Liver (tissue), 9 donors: ENCODE data around the gene NAPB. TPM values are rescaled to one million over a fixed set of nuclear protein-coding genes. Genes with fewer than 3 reads are reported as not detected.
A peak's percentile ranks its signal among the peaks of the same experiment; 100 is the strongest.

Experiments
- DNase-seq: peaks from one replicate; pipeline ENCODE4 v3.0.0-alpha.2; 2017; ENCODE audit warnings: low spot score
- H3K27ac ChIP-seq, 2 donors: one replicate each; pipeline ENCODE4 v1.7.0; 2013; ENCODE audit warnings: inconsistent platforms in 2 of 2, low read length in 2 of 2, control low read depth in 1 of 2, low read depth in 1 of 2, mild to moderate bottlenecking in 1 of 2
- H3K27me3 ChIP-seq, 4 donors: one replicate each; pipeline versions ENCODE4 v1.6.1 to v1.7.0; 2013; ENCODE audit warnings: low read length in 3 of 4, inconsistent platforms in 1 of 4, mild to moderate bottlenecking in 1 of 4, moderate library complexity in 1 of 4; ENCODE audit not compliant: control insufficient read depth in 4 of 4, insufficient read depth in 4 of 4
- H3K36me3 ChIP-seq, 4 donors: one replicate each; pipeline versions ENCODE4 v1.6.1 to v1.7.0; 2013; ENCODE audit warnings: low read length in 3 of 4, mild to moderate bottlenecking in 3 of 4, low read depth in 1 of 4, moderate library complexity in 1 of 4; ENCODE audit not compliant: control insufficient read depth in 4 of 4, insufficient read depth in 3 of 4
- H3K4me1 ChIP-seq, 4 donors: one replicate each; pipeline versions ENCODE4 v1.6.1 to v1.7.0; 2013; ENCODE audit warnings: low read length in 3 of 4, mild to moderate bottlenecking in 3 of 4, moderate library complexity in 1 of 4; ENCODE audit not compliant: control insufficient read depth in 4 of 4, insufficient read depth in 4 of 4
- H3K4me3 ChIP-seq, 3 donors: one replicate each; pipeline versions ENCODE4 v1.6.1 to v1.7.0; 2013; ENCODE audit warnings: low read length in 3 of 3, control low read depth in 1 of 3, low read depth in 1 of 3, mild to moderate bottlenecking in 1 of 3
- H3K9ac ChIP-seq, 2 donors: one replicate each; pipeline ENCODE4 v1.7.0; 2013; ENCODE audit warnings: low read length in 2 of 2, mild to moderate bottlenecking in 2 of 2, moderate library complexity in 2 of 2, control low read depth in 1 of 2, low read depth in 1 of 2
- H3K9me3 ChIP-seq, 4 donors: one replicate each; pipeline versions ENCODE4 v1.6.1 to v1.7.0; 2013; ENCODE audit warnings: low read length in 3 of 4; ENCODE audit not compliant: control insufficient read depth in 4 of 4
- EGR1 ChIP-seq, 2 donors: IDR thresholded peaks; 2 replicates each; pipeline ENCODE4 v1.6.1; 2016 to 2018; ENCODE audit warnings: antibody characterized with exemption in 2 of 2, low read depth in 2 of 2
- FOXA1 ChIP-seq: IDR thresholded peaks from 2 replicates; pipeline ENCODE4 v1.6.1; 2016; ENCODE audit warnings: antibody characterized with exemption
- FOXA2 ChIP-seq: IDR thresholded peaks from 2 replicates; pipeline ENCODE4 v1.6.1; 2016; ENCODE audit warnings: antibody characterized with exemption
- GABPA ChIP-seq, 2 donors: IDR thresholded peaks in 1 of 2; conservative IDR thresholded peaks in 1 of 2; 2 replicates each; pipeline ENCODE4 v1.6.1; 2016; ENCODE audit warnings: antibody characterized with exemption in 2 of 2, mild to moderate bottlenecking in 1 of 2, moderate library complexity in 1 of 2
- HNF4A ChIP-seq, 2 donors: conservative IDR thresholded peaks; 2 replicates each; pipeline ENCODE4 v1.6.1; 2016; ENCODE audit warnings: antibody characterized with exemption in 2 of 2, mild to moderate bottlenecking in 2 of 2
- HNF4G ChIP-seq: IDR thresholded peaks from 2 replicates; pipeline ENCODE4 v1.6.1; 2016; ENCODE audit warnings: antibody characterized with exemption
- JUND ChIP-seq, 2 donors: IDR thresholded peaks; 2 replicates each; pipeline ENCODE4 v1.6.1; 2016; ENCODE audit warnings: antibody characterized with exemption in 2 of 2
- NR2F2 ChIP-seq: IDR thresholded peaks from 2 replicates; pipeline ENCODE4 v1.6.1; 2016; ENCODE audit warnings: antibody characterized with exemption
- RAD21 ChIP-seq, 2 donors: IDR thresholded peaks; 2 replicates each; pipeline ENCODE4 v1.6.1; 2016; ENCODE audit warnings: antibody characterized with exemption in 2 of 2, mild to moderate bottlenecking in 2 of 2
- RXRA ChIP-seq, 2 donors: IDR thresholded peaks; 2 replicates each; pipeline ENCODE4 v1.6.1; 2017 to 2018; ENCODE audit warnings: antibody characterized with exemption in 2 of 2, mild to moderate bottlenecking in 1 of 2
- SP1 ChIP-seq: IDR thresholded peaks from 2 replicates; pipeline ENCODE4 v1.6.1; 2018; ENCODE audit warnings: antibody characterized with exemption, mild to moderate bottlenecking
- TAF1 ChIP-seq: conservative IDR thresholded peaks from 2 replicates; pipeline ENCODE4 v1.6.1; 2016; ENCODE audit warnings: antibody characterized with exemption, mild to moderate bottlenecking
- YY1 ChIP-seq: IDR thresholded peaks from 2 replicates; pipeline ENCODE4 v1.6.1; 2016; ENCODE audit warnings: antibody characterized with exemption, mild to moderate bottlenecking
- WGBS: extraction: QIAGEN DNeasy Blood & Tissue Kit; methylation state at CpG from one replicate; pipeline ENCODE4 v1.1.7; 2013; 5-methylcytosine and 5-hydroxymethylcytosine counted together
- polyA plus RNA-seq, 2 donors: library from polyadenylated mRNA; stranded (reverse) in 1 of 2; unstranded in 1 of 2; fragments of 200-250 nt in 1 of 2; fragments of >200 nt in 1 of 2; fragmentation: Nextera tagmentation in 1 of 2; extraction: Ambion mirVana in 1 of 2; gene quantifications; one replicate each; pipeline versions ENCODE4 v1.2.1 to v1.2.3, GENCODE V29; 2013 to 2015
- total RNA-seq, 2 donors: library from RNA; depleted of rRNA; stranded (reverse); fragments of >200 nt; gene quantifications; one replicate each; pipeline ENCODE4 v1.2.3, GENCODE V29; 2014
- TF ChIP-seq, protein P1 (sequence below): IDR thresholded peaks from 2 replicates; pipeline ENCODE4 v1.6.1; 2016; ENCODE audit warnings: antibody characterized with exemption
- TF ChIP-seq, protein P2 (sequence below): fragments of 150-350 bp; IDR thresholded peaks from 2 replicates; pipeline ENCODE4 v1.5.1; 2017; ENCODE audit warnings: improper control_type of control experiment, low read depth, low read length; ENCODE audit not compliant: missing input control
- TF ChIP-seq, protein P3 (sequence below): IDR thresholded peaks from 2 replicates; pipeline ENCODE4 v1.6.1; 2016; ENCODE audit warnings: antibody characterized with exemption
- TF ChIP-seq, protein P4 (sequence below): IDR thresholded peaks from 2 replicates; pipeline ENCODE4 v1.6.1; 2016; ENCODE audit warnings: antibody characterized with exemption, mild to moderate bottlenecking
- TF ChIP-seq, protein P5 (sequence below): IDR thresholded peaks from 2 replicates; pipeline ENCODE4 v1.6.1; 2016; ENCODE audit warnings: antibody characterized with exemption
- donor health status: healthy.
- donor health status: healthy.
- donor health status: healthy.
- donor health status: healthy.
- donor health status: healthy.

Gene NAPB
- total and polyA plus RNA-seq, 4 donors = 2.4 to 10.6 (median 4.5) TPM

DNA sequence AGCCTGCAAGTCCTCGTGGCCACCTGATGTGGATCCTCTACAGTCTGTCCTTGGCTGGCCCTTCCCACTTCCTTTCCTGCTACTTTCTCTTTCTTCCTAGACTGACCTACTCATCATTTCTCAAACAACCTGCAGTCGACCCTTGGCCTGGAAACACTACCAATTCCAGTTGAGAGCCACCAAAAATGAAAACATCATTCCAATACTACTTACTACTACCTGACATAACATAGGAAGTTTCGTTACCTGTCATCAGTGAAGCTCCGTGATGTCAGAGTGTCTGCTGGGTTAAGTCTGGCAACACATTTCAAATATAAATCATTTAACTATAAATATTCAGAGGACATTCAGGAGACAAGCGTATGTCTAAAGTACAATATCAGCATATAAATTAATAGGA, 45.5 kb downstream of the NAPB start:
- no peak for TF ChIP-seq NR2F2
- TF ChIP-seq, protein P1, sequence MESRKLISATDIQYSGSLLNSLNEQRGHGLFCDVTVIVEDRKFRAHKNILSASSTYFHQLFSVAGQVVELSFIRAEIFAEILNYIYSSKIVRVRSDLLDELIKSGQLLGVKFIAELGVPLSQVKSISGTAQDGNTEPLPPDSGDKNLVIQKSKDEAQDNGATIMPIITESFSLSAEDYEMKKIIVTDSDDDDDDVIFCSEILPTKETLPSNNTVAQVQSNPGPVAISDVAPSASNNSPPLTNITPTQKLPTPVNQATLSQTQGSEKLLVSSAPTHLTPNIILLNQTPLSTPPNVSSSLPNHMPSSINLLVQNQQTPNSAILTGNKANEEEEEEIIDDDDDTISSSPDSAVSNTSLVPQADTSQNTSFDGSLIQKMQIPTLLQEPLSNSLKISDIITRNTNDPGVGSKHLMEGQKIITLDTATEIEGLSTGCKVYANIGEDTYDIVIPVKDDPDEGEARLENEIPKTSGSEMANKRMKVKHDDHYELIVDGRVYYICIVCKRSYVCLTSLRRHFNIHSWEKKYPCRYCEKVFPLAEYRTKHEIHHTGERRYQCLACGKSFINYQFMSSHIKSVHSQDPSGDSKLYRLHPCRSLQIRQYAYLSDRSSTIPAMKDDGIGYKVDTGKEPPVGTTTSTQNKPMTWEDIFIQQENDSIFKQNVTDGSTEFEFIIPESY = no peak
- TF ChIP-seq YY1 = no peak
- no peak for TF ChIP-seq RXRA (IDR thresholded peaks at IDR 0.05)
- TF ChIP-seq GABPA (IDR thresholded peaks at IDR 0.05 in 1 of 2, conservative IDR thresholded peaks at IDR 0.05 in 1 of 2) = no peak
- H3K27ac ChIP-seq = no peak overlapping the region
- H3K9me3 ChIP-seq = peaks cover 0 to 2% (median 0%) of the 10 kb centered on the region in 4 donors
- no peak overlapping the region for H3K9ac ChIP-seq
- WGBS = 92% methylated on average over 5 of the region's 5 CpGs
- no peak overlapping the region for H3K4me3 ChIP-seq
- no peak for DNase-seq
- peaks cover 6 to 53% (median 42%) of the 10 kb centered on the region in 4 donors for H3K36me3 ChIP-seq
- no peaks in the 10 kb centered on the region for H3K27me3 ChIP-seq
- H3K4me1 ChIP-seq = peaks cover 0 to 1% (median 0%) of the 10 kb centered on the region in 4 donors

DNA sequence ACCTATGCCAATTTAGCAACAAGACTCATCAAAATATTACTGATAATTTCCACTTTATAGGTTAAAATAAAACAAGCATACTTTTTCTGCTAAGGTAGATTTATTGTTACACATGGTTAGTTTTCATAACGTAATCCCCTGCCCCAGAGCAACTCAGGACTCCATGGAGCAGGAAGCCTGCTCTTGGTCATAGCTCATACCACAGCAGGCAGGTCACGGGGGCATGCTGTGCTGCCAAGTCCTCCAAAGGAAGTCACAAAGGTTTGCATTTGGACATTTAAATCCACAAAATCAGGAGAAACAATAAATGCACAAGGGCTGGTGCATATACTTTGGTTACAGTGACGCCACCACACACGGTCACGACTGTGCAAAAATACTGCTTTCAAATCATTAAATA, 46.8 kb downstream of the NAPB start:
- Histone ChIP-seq H3K27ac (no peak overlapping the region), H3K4me1 (no peaks in the 10 kb centered on the region), H3K36me3 (peaks cover 6 to 64% (median 48%) of the 10 kb centered on the region in 4 donors), H3K4me3 (no peak overlapping the region), H3K9ac (no peak overlapping the region), H3K27me3 (no peaks in the 10 kb centered on the region), H3K9me3 (peaks cover 0 to 2% (median 0%) of the 10 kb centered on the region in 4 donors)
- TF ChIP-seq GABPA (IDR thresholded peaks at IDR 0.05 in 1 of 2, conservative IDR thresholded peaks at IDR 0.05 in 1 of 2) (no peak), JUND (IDR thresholded peaks at IDR 0.05) (no peak), NR2F2 (peak; percentile 41), HNF4G (no peak), RXRA (IDR thresholded peaks at IDR 0.05) (no peak)
- WGBS = 75% methylated on average over 5 of the region's 5 CpGs
- no peak for DNase-seq

DNA sequence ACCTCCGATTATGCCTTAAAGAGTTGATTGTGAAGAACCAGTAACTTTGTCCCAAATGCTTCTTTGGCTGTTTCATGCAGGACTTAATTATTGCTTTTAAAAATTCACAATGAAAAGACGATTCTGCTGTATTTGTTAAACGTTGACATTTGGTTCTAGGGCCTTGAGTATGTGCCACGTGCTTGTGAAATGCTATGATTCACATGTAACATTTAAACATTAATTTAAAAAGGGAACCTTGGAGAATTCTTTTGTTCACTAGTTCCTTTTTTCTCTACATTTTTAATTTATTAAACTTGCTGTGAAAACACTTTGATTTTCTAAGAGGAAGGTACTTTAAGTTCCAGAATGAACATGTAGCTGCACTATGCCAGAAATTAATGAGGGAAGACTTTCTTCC, 49.8 kb downstream of the NAPB start:
- WGBS = 60% methylated on average over 4 of the region's 4 CpGs
- peaks cover 0 to 21% (median 6%) of the 10 kb centered on the region in 4 donors for H3K4me1 ChIP-seq
- H3K36me3 ChIP-seq = peaks cover 5 to 60% (median 45%) of the 10 kb centered on the region in 4 donors
- peaks cover 0 to 2% (median 0%) of the 10 kb centered on the region in 4 donors for H3K9me3 ChIP-seq
- TF ChIP-seq GABPA (IDR thresholded peaks at IDR 0.05 in 1 of 2, conservative IDR thresholded peaks at IDR 0.05 in 1 of 2) (no peak), NR2F2 (no peak), YY1 (no peak), EGR1 (IDR thresholded peaks at IDR 0.05; ENCODE audit: low read depth in 2 of 2) (no peak), RXRA (IDR thresholded peaks at IDR 0.05) (no peak), HNF4A (conservative IDR thresholded peaks at IDR 0.05) (no peak), RAD21 (IDR thresholded peaks at IDR 0.05) (no peak), SP1 (no peak), HNF4G (no peak), JUND (IDR thresholded peaks at IDR 0.05) (no peak), TAF1 (no peak), FOXA2 (no peak), FOXA1 (no peak)
- TF ChIP-seq, protein P2, sequence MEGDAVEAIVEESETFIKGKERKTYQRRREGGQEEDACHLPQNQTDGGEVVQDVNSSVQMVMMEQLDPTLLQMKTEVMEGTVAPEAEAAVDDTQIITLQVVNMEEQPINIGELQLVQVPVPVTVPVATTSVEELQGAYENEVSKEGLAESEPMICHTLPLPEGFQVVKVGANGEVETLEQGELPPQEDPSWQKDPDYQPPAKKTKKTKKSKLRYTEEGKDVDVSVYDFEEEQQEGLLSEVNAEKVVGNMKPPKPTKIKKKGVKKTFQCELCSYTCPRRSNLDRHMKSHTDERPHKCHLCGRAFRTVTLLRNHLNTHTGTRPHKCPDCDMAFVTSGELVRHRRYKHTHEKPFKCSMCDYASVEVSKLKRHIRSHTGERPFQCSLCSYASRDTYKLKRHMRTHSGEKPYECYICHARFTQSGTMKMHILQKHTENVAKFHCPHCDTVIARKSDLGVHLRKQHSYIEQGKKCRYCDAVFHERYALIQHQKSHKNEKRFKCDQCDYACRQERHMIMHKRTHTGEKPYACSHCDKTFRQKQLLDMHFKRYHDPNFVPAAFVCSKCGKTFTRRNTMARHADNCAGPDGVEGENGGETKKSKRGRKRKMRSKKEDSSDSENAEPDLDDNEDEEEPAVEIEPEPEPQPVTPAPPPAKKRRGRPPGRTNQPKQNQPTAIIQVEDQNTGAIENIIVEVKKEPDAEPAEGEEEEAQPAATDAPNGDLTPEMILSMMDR = no peak
- TF ChIP-seq, protein P3, sequence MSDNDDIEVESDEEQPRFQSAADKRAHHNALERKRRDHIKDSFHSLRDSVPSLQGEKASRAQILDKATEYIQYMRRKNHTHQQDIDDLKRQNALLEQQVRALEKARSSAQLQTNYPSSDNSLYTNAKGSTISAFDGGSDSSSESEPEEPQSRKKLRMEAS = no peak
- TF ChIP-seq, protein P4, sequence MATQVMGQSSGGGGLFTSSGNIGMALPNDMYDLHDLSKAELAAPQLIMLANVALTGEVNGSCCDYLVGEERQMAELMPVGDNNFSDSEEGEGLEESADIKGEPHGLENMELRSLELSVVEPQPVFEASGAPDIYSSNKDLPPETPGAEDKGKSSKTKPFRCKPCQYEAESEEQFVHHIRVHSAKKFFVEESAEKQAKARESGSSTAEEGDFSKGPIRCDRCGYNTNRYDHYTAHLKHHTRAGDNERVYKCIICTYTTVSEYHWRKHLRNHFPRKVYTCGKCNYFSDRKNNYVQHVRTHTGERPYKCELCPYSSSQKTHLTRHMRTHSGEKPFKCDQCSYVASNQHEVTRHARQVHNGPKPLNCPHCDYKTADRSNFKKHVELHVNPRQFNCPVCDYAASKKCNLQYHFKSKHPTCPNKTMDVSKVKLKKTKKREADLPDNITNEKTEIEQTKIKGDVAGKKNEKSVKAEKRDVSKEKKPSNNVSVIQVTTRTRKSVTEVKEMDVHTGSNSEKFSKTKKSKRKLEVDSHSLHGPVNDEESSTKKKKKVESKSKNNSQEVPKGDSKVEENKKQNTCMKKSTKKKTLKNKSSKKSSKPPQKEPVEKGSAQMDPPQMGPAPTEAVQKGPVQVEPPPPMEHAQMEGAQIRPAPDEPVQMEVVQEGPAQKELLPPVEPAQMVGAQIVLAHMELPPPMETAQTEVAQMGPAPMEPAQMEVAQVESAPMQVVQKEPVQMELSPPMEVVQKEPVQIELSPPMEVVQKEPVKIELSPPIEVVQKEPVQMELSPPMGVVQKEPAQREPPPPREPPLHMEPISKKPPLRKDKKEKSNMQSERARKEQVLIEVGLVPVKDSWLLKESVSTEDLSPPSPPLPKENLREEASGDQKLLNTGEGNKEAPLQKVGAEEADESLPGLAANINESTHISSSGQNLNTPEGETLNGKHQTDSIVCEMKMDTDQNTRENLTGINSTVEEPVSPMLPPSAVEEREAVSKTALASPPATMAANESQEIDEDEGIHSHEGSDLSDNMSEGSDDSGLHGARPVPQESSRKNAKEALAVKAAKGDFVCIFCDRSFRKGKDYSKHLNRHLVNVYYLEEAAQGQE = no peak
- TF ChIP-seq, protein P1 = no peak
- TF ChIP-seq, protein P5, sequence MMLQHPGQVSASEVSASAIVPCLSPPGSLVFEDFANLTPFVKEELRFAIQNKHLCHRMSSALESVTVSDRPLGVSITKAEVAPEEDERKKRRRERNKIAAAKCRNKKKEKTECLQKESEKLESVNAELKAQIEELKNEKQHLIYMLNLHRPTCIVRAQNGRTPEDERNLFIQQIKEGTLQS = no peak
- no peak overlapping the region for H3K27ac ChIP-seq
- DNase-seq = no peak
- H3K9ac ChIP-seq = no peak overlapping the region
- H3K27me3 ChIP-seq = no peaks in the 10 kb centered on the region
- no peak overlapping the region for H3K4me3 ChIP-seq
